Measurements from ENCODE around the gene WDR5B. TPM values are rescaled to one million over a fixed set of nuclear protein-coding genes. Genes with fewer than 3 reads are reported as not detected.

The WDR5B gene
- total RNA-seq, 8 experiments from 2014 or later = 5.2 to 9.2 (median 6.8) TPM

DNA sequence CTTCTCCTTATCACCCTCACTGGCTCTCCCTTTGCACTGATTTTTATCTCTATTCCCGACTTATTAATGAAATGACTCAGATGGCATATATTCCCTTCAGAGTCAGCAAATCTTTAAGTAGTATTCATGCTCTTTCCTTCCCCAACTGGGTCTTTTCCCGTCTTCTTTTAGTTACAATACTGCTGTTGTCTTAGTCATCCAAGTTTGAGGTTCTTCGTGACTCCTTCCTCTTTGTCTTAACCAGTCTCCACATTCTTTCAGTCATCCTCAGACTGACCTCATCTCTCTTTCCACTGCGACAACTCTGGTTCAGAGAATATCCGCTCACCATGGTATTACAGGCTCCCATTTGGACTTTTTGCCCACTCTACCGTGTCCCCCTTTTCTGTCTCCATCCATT lies 12.4 kb downstream of the WDR5B start:
- Histone ChIP-seq H3K27ac (no peak overlapping the region), H3K4me1 (replicated peaks in 1 of 2) (no peaks in the 10 kb centered on the region), H3K4me3 (no peak overlapping the region)
- no peak for ATAC-seq (replicated peaks in 6 of 8)
- in situ Hi-C loops (cut with MboI; ENCODE audit: low pct_unique_long_range_greater_than_20kb in 2 of 9, low sequenced_read_pairs in 9 of 9, unreplicated experiment in 9 of 9) = no loop called here
- WGBS, 10 experiments = 58 to 100% (median 89%) methylated on average over 2 to 6 of the region's 6 CpGs

- Histone ChIP-seq H3K27ac (no peak overlapping the region), H3K4me1 (replicated peaks in 1 of 2) (no peaks in the 10 kb centered on the region), H3K4me3 (no peak overlapping the region)
- ATAC-seq (replicated peaks in 6 of 8) = no peak
- in situ Hi-C loops (cut with MboI; ENCODE audit: low pct_unique_long_range_greater_than_20kb in 2 of 9, low sequenced_read_pairs in 9 of 9, unreplicated experiment in 9 of 9) = no loop called here
- WGBS, 10 experiments = 90 to 100% (median 96%) methylated on average over 1 to 2 of the region's 2 CpGs
These were observed 16.9 kb downstream of the WDR5B start for GRCh38 chr3:122398920-122399319.

DNA sequence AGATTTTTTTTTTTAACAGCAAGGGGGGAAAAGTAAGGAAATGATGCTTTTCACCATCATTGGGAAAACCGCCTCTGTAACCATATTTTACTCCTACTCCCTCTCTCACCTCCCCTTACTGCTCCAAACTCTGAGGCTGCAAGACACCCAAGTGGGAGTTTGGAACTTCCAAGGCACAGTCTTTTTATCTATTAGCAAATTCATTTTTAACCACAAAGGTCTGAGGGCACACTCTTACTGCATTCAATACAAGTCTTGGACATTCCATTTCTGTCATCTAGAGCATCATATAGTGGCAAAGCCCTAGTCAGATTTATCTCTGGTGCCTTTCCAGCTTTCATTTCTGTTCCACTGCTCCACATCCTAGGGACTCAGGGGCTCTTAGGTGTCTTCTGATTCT lies 18.7 kb downstream of the WDR5B start:
- ATAC-seq (replicated peaks in 6 of 8) = no peak
- WGBS, 10 experiments = 80 to 100% (median 83%) methylated on average over 1 of the region's 1 CpG; no CpG with 5 or more reads in 5 of the 10 experiments
- in situ Hi-C loops (cut with MboI; ENCODE audit: low pct_unique_long_range_greater_than_20kb in 2 of 9, low sequenced_read_pairs in 9 of 9, unreplicated experiment in 9 of 9) = no loop called here

GRCh38 chr3:122396511-122396910 lies 19.4 kb downstream of the WDR5B start:
- Histone ChIP-seq H3K27ac (no peak overlapping the region), H3K4me1 (replicated peaks in 1 of 2) (peaks cover 2 to 4% of the 10 kb centered on the region in 2 donors), H3K4me3 (no peak overlapping the region)
- in situ Hi-C loops (cut with MboI; ENCODE audit: low pct_unique_long_range_greater_than_20kb in 2 of 9, low sequenced_read_pairs in 9 of 9, unreplicated experiment in 9 of 9) = no loop called here
- ATAC-seq (replicated peaks in 6 of 8) = no peak

More for the DNA sequence above, 18.7 kb downstream of the WDR5B start:
- Histone ChIP-seq H3K4me3 (no peak overlapping the region), H3K27ac (no peak overlapping the region), H3K4me1 (replicated peaks in 1 of 2) (peaks cover 0 to 1% of the 10 kb centered on the region in 2 donors)

GRCh38 chr3:122395582-122395981 lies 20.3 kb downstream of the WDR5B start:
- Histone ChIP-seq H3K4me1 (replicated peaks in 1 of 2) (peaks cover 2 to 4% of the 10 kb centered on the region in 2 donors), H3K27ac (no peak overlapping the region), H3K4me3 (no peak overlapping the region)
- in situ Hi-C loops (cut with MboI; ENCODE audit: low pct_unique_long_range_greater_than_20kb in 2 of 9, low sequenced_read_pairs in 9 of 9, unreplicated experiment in 9 of 9) = no loop called here
- no peak for ATAC-seq (replicated peaks in 6 of 8)
- 21 to 100% (median 65%) methylated on average over 1 to 3 of the region's 3 CpGs for WGBS, 10 experiments

- Histone ChIP-seq H3K27ac (no peak overlapping the region), H3K4me3 (no peak overlapping the region), H3K4me1 (replicated peaks in 1 of 2) (peaks cover 2 to 4% of the 10 kb centered on the region in 2 donors)
- in situ Hi-C loops (cut with MboI; ENCODE audit: low pct_unique_long_range_greater_than_20kb in 2 of 9, low sequenced_read_pairs in 9 of 9, unreplicated experiment in 9 of 9) = no loop called here
- ATAC-seq (replicated peaks in 6 of 8) = peak in 3 of 8 experiments; percentile 11 to 59 (median 58)
- 20 to 83% (median 40%) methylated on average over 1 of the region's 1 CpG; no CpG with 5 or more reads in 7 of the 10 experiments for WGBS, 10 experiments
These were observed 21.7 kb downstream of the WDR5B start for GRCh38 chr3:122394173-122394572.

DNA sequence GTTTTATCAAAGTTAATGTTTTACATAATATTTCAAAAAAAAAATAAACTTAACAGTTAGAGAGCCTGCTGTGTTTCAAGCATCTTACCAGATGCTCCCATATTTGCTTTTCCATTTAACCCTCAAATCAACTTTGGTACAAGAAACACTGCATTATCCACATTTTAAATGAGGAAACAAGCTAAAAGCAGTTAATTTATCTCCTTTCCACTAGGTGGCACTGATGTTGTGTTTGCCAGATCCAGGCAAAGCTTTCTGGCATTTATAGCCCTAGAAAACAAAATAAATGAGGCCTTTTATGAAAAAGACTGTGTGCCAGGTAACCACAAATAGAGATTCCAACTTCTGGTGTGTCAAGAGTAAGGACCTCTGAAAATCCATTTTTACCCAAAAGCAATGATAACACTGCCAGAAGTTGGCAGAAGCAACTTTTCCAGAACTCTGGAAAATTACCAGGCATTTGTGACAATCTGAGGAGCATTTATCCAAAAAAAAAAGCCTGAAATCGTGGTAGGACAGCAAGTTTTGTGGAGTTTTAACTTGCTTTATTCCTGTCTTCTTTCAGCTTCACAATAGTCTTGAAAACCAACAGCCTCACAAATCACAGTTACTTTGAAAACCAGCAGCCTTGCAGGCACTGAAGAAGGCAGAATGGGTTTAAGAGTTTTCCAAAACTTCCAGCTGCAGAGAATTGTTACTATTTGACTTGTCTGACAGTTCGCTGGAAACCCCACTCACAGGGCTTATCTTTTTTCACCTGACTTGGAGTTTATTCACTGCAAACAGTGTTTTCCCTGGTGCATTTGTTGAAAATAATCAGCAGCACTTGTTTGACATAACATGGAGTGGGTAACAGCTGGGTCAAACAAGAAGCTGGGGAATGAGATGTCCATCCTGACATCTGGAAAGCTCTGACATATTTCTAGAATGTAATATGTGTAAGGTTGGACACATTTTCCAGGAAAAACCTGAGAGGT lies 22.7 kb downstream of the WDR5B start:
- 0 to 88% (median 41%) methylated on average over 1 to 2 of the region's 2 CpGs for WGBS, 10 experiments
- peak in 4 of 8 experiments; percentile 28 to 41 (median 33) for ATAC-seq (replicated peaks in 6 of 8)
- Histone ChIP-seq H3K4me1 (replicated peaks in 1 of 2) (peaks cover 2 to 4% of the 10 kb centered on the region in 2 donors), H3K4me3 (no peak overlapping the region), H3K27ac (no peak overlapping the region)
- in situ Hi-C loops (cut with MboI; ENCODE audit: low pct_unique_long_range_greater_than_20kb in 2 of 9, low sequenced_read_pairs in 9 of 9, unreplicated experiment in 9 of 9) = no loop called here

- no peak overlapping the region for H3K4me3 ChIP-seq
- 0 to 100% (median 43%) methylated on average over 1 to 2 of the region's 2 CpGs; no CpG with 5 or more reads in 2 of the 10 experiments for WGBS, 10 experiments
- peaks cover 2 to 4% of the 10 kb centered on the region in 2 donors for H3K4me1 ChIP-seq (replicated peaks in 1 of 2)
- in situ Hi-C loops (cut with MboI; ENCODE audit: low pct_unique_long_range_greater_than_20kb in 2 of 9, low sequenced_read_pairs in 9 of 9, unreplicated experiment in 9 of 9) = no loop called here
- H3K27ac ChIP-seq = no peak overlapping the region
- peak in 1 of 8 experiments; percentile 43 for ATAC-seq (replicated peaks in 6 of 8)
These were observed 24.0 kb downstream of the WDR5B start for GRCh38 chr3:122391681-122392446.

GRCh38 chr3:122390665-122391064 lies 25.2 kb downstream of the WDR5B start:
- in situ Hi-C loops (cut with MboI; ENCODE audit: low pct_unique_long_range_greater_than_20kb in 2 of 9, low sequenced_read_pairs in 9 of 9, unreplicated experiment in 9 of 9) = no loop called here
- ATAC-seq (replicated peaks in 6 of 8) = no peak
- no peak overlapping the region for H3K4me3 ChIP-seq
- H3K27ac ChIP-seq = no peak overlapping the region
- peaks cover 2 to 4% of the 10 kb centered on the region in 2 donors for H3K4me1 ChIP-seq (replicated peaks in 1 of 2)
- WGBS, 10 experiments = 45 to 100% (median 84%) methylated on average over 1 to 4 of the region's 4 CpGs

DNA sequence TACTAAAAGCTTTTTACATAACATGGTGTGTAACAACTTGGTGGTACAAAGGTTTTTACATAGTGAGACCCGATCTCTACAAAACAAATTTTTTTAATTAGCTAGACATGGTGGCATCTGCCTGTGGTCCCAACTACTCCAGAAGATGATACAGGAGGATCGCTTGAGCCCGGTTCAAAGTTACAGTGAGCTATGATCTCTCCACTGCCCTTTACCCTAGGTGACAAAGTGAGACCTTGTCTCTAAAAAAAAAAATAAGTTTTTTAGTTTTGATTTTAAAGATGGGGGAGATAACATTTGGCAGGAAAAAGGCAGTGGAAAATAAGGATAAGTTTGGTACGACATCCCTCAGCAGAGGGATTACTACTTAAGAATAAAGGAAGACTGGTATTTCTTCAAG lies 26.0 kb downstream of the WDR5B start:
- H3K4me3 ChIP-seq = no peak overlapping the region
- in situ Hi-C loops (cut with MboI; ENCODE audit: low pct_unique_long_range_greater_than_20kb in 2 of 9, low sequenced_read_pairs in 9 of 9, unreplicated experiment in 9 of 9) = no loop called here
- H3K4me1 ChIP-seq (replicated peaks in 1 of 2) = peaks cover 2 to 11% of the 10 kb centered on the region in 2 donors
- H3K27ac ChIP-seq = no peak overlapping the region
- WGBS, 10 experiments = 57 to 100% (median 82%) methylated on average over 1 to 4 of the region's 4 CpGs
- ATAC-seq (replicated peaks in 6 of 8) = no peak

GRCh38 chr3:122389197-122389596 lies 26.7 kb downstream of the WDR5B start:
- in situ Hi-C loops (cut with MboI; ENCODE audit: low pct_unique_long_range_greater_than_20kb in 2 of 9, low sequenced_read_pairs in 9 of 9, unreplicated experiment in 9 of 9) = no loop called here
- H3K4me3 ChIP-seq = no peak overlapping the region

GRCh38 chr3:122387709-122388108 lies 28.2 kb downstream of the WDR5B start:
- ATAC-seq (replicated peaks in 6 of 8) = no peak
- WGBS, 10 experiments = 35 to 100% (median 86%) methylated on average over 1 to 3 of the region's 3 CpGs
- in situ Hi-C loops (cut with MboI; ENCODE audit: low pct_unique_long_range_greater_than_20kb in 2 of 9, low sequenced_read_pairs in 9 of 9, unreplicated experiment in 9 of 9) = no loop called here

More at GRCh38 chr3:122389197-122389596, 26.7 kb downstream of the WDR5B start:
- ATAC-seq (replicated peaks in 6 of 8) = no peak
- peaks cover 2 to 12% of the 10 kb centered on the region in 2 donors for H3K4me1 ChIP-seq (replicated peaks in 1 of 2)
- H3K27ac ChIP-seq = no peak overlapping the region

More at GRCh38 chr3:122387709-122388108, 28.2 kb downstream of the WDR5B start:
- Histone ChIP-seq H3K4me1 (replicated peaks in 1 of 2) (peaks cover 2 to 12% of the 10 kb centered on the region in 2 donors), H3K27ac (no peak overlapping the region), H3K4me3 (no peak overlapping the region)
